Kidney epithelial cell (primary cell): ENCODE results near the gene AFG1L. TPM values are rescaled to one million over a fixed set of nuclear protein-coding genes. Genes with fewer than 3 reads are reported as not detected.
A peak's percentile ranks its signal among the peaks of the same experiment; 100 is the strongest.

Experiments
- DNase-seq: peaks from one replicate; pipeline ENCODE4 v3.0.0-alpha.2; 2010; ENCODE audit warnings: low read depth
- H3K27me3 ChIP-seq: 2 replicates; pipeline ENCODE4 v1.6.0; 2011; ENCODE audit warnings: low read length; ENCODE audit not compliant: control insufficient read depth, insufficient read depth
- H3K36me3 ChIP-seq: 2 replicates; pipeline ENCODE4 v1.5.1; 2011; ENCODE audit warnings: low read length; ENCODE audit not compliant: control insufficient read depth, insufficient read depth
- H3K4me3 ChIP-seq: 2 replicates; pipeline ENCODE4 v1.5.1; 2011; ENCODE audit warnings: low read depth, mild to moderate bottlenecking, control low read depth, low read length
- CTCF ChIP-seq: IDR thresholded peaks from 2 replicates; pipeline ENCODE4 v1.5.1; 2011; ENCODE audit warnings: mild to moderate bottlenecking, moderate library complexity, low read length, control low read depth, inconsistent platforms; ENCODE audit not compliant: insufficient read depth, poor library complexity, severe bottlenecking
- total RNA-seq: library from RNA; depleted of rRNA; stranded (reverse); fragments of >200 nt; gene quantifications from 2 replicates; pipeline ENCODE4 v1.2.3, GENCODE V29; 2015

Gene AFG1L
- total RNA-seq, 1 donor from 2014 or later, result 3.6 TPM

- no peak overlapping the region for H3K4me3 ChIP-seq
- TF ChIP-seq CTCF, result no peak
- no peaks in the 10 kb centered on the region for H3K36me3 ChIP-seq
- DNase-seq, result no peak
- H3K27me3 ChIP-seq, result no peaks in the 10 kb centered on the region
Observed at GRCh38 chr6:108507316-108507715, 212.5 kb downstream of the AFG1L start.

- no peak for TF ChIP-seq CTCF
- Histone ChIP-seq H3K27me3 (no peaks in the 10 kb centered on the region), H3K36me3 (no peaks in the 10 kb centered on the region), H3K4me3 (no peak overlapping the region)
- no peak for DNase-seq
Observed at GRCh38 chr6:108510461-108511319, 215.8 kb downstream of the AFG1L start.

- DNase-seq, result no peak
- Histone ChIP-seq H3K36me3 (no peaks in the 10 kb centered on the region), H3K4me3 (no peak overlapping the region), H3K27me3 (no peaks in the 10 kb centered on the region)
- TF ChIP-seq CTCF, result peak; percentile 47
Observed at GRCh38 chr6:108518714-108519576, 224.1 kb downstream of the AFG1L start.

GRCh38 chr6:108521616-108522107, 226.8 kb downstream of the AFG1L start:
- no peak for TF ChIP-seq CTCF
- Histone ChIP-seq H3K36me3 (no peaks in the 10 kb centered on the region), H3K4me3 (no peak overlapping the region), H3K27me3 (no peaks in the 10 kb centered on the region)
- DNase-seq, result no peak

GRCh38 chr6:108523697-108524096, 228.8 kb downstream of the AFG1L start:
- no peak for DNase-seq
- H3K36me3 ChIP-seq, result no peaks in the 10 kb centered on the region

More at GRCh38 chr6:108523697-108524096, 228.8 kb downstream of the AFG1L start:
- Histone ChIP-seq H3K4me3 (no peak overlapping the region), H3K27me3 (no peaks in the 10 kb centered on the region)
- no peak for TF ChIP-seq CTCF
